ENCODE results near the gene DHH.

The DHH gene

GRCh38 chr12:49054096-49054495 lies 40.5 kb downstream of the DHH start:
- H3K4me3 ChIP-seq (replicated peaks; ENCODE audit: insufficient read depth, low read length): no peak overlapping the region
- no peaks in the 10 kb centered on the region for H3K27me3 ChIP-seq (ENCODE audit: insufficient read depth, poor library complexity, severe bottlenecking)
- TF ChIP-seq POLR2AphosphoS5 (IDR thresholded peaks at IDR 0.05; ENCODE audit: low read depth): no peak
- no peak for TF ChIP-seq REST (IDR thresholded peaks at IDR 0.05; ENCODE audit: insufficient replicate concordance, low read depth)
- TF ChIP-seq SPI1 (IDR thresholded peaks at IDR 0.05; ENCODE audit: borderline replicate concordance, low read depth): no peak
- TF ChIP-seq GABPA (IDR thresholded peaks at IDR 0.05; ENCODE audit: low read depth): no peak
- no peak for TF ChIP-seq CTCF (IDR thresholded peaks at IDR 0.05; ENCODE audit: insufficient read depth, low read length)
- DNase-seq (ENCODE audit: low read depth in 1 of 2, low spot score in 1 of 2): no peak
- H3K27ac ChIP-seq (replicated peaks): no peak overlapping the region

GRCh38 chr12:49052451-49053208 lies 42.0 kb downstream of the DHH start:
- TF ChIP-seq CTCF (IDR thresholded peaks at IDR 0.05; ENCODE audit: insufficient read depth, low read length) (no peak), GABPA (IDR thresholded peaks at IDR 0.05; ENCODE audit: low read depth) (no peak), SPI1 (IDR thresholded peaks at IDR 0.05; ENCODE audit: borderline replicate concordance, low read depth) (no peak), REST (IDR thresholded peaks at IDR 0.05; ENCODE audit: insufficient replicate concordance, low read depth) (no peak), POLR2AphosphoS5 (IDR thresholded peaks at IDR 0.05; ENCODE audit: low read depth) (no peak)
- no peak for DNase-seq (ENCODE audit: low read depth in 1 of 2, low spot score in 1 of 2)

GRCh38 chr12:49051777-49052438 lies 42.7 kb downstream of the DHH start:
- no peak overlapping the region for H3K27ac ChIP-seq (replicated peaks)
- TF ChIP-seq REST (IDR thresholded peaks at IDR 0.05; ENCODE audit: insufficient replicate concordance, low read depth) (no peak), CTCF (IDR thresholded peaks at IDR 0.05; ENCODE audit: insufficient read depth, low read length) (no peak), POLR2AphosphoS5 (IDR thresholded peaks at IDR 0.05; ENCODE audit: low read depth) (no peak), SPI1 (IDR thresholded peaks at IDR 0.05; ENCODE audit: borderline replicate concordance, low read depth) (no peak)
- H3K4me3 ChIP-seq (replicated peaks; ENCODE audit: insufficient read depth, low read length): no peak overlapping the region
- no peaks in the 10 kb centered on the region for H3K27me3 ChIP-seq (ENCODE audit: insufficient read depth, poor library complexity, severe bottlenecking)
- no peak for DNase-seq (ENCODE audit: low read depth in 1 of 2, low spot score in 1 of 2)

More at GRCh38 chr12:49052451-49053208, 42.0 kb downstream of the DHH start:
- H3K27me3 ChIP-seq (ENCODE audit: insufficient read depth, poor library complexity, severe bottlenecking): no peaks in the 10 kb centered on the region
- H3K4me3 ChIP-seq (replicated peaks; ENCODE audit: insufficient read depth, low read length): no peak overlapping the region
- no peak overlapping the region for H3K27ac ChIP-seq (replicated peaks)

Measured in HL-60 (cell line).